SJSA1 (cell line): ENCODE results near the gene ANKH. TPM values are rescaled to one million over a fixed set of nuclear protein-coding genes. Genes with fewer than 3 reads are reported as not detected.

Experiments used
- DNase-seq, 2 experiments: peaks; one replicate each; pipeline ENCODE4 v3.0.0-alpha.2; 2015 to 2020; ENCODE audit warnings: low spot score in 2 of 2, low read depth in 1 of 2
- H3K27ac ChIP-seq: fragments of 250-450 bp; sonication (Bioruptor Pico); 2 replicates; pipeline ENCODE4 v1.5.1; 2020; ENCODE audit warnings: mild to moderate bottlenecking, moderate library complexity
- H3K27me3 ChIP-seq: fragments of 250-450 bp; sonication (Bioruptor Pico); replicated peaks from 2 replicates; pipeline ENCODE4 v1.5.1; 2020; ENCODE audit warnings: mild to moderate bottlenecking, moderate library complexity
- H3K36me3 ChIP-seq: fragments of 250-450 bp; sonication (Bioruptor Pico); 2 replicates; pipeline ENCODE4 v1.5.1; 2020; ENCODE audit warnings: mild to moderate bottlenecking
- H3K4me1 ChIP-seq: fragments of 250-450 bp; sonication (Bioruptor Pico); replicated peaks from 2 replicates; pipeline ENCODE4 v1.6.1; 2021; ENCODE audit warnings: mild to moderate bottlenecking
- H3K4me3 ChIP-seq: fragments of 250-450 bp; sonication (Bioruptor Pico); 2 replicates; pipeline ENCODE4 v1.5.1; 2020; ENCODE audit warnings: mild to moderate bottlenecking
- H3K9me3 ChIP-seq: fragments of 250-450 bp; sonication (Bioruptor Pico); replicated peaks from 2 replicates; pipeline ENCODE4 v1.5.1; 2020; ENCODE audit warnings: mild to moderate bottlenecking
- total RNA-seq: library from RNA; depleted of rRNA; stranded (reverse); fragments of >200 nt; shearing (Covaris generic); gene quantifications from 2 replicates; pipeline ENCODE4 v1.2.3, GENCODE V29; 2014

The ANKH gene
- total RNA-seq, 1 experiment from 2014 or later: 13.8 TPM

DNA sequence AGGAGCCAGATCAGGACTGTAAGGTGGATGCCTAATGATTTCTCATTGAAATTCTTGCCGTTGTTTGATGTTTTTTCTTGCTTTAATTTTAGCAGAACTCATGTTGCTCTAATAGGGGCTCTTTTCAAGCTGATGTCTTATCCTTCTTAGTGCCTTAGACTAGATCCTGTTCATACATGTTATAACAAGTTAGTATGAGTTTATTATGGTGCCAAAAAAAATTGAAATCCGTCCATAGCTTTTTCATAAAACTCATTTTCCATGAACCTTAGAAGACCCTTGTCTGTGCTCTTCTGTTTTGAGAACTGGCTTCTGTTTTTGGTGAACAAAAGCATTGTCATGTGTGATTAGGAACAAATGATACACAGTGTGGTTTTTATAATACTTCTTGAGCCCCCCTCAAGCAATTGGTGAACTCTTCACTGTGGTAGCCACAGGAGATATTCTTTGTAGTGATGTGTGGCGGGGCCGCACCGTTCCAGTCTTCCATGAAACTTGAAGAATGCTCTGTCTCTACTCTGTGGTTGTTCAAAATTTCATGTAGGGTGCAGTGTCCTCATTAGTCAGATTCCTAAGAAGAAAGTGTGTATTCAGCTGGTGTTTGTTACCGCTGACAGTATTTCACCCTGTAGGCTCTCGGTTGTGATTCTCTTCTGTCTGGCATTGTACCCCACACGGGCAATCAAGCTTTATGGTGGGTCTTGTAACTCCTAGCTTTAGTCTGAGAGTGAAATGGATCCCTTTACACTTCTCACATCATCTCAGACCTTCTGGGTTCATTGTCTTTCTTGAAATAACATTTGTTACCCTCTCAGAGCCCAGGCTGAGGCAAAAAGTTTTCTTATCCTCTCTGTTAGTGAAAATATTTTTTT, 196.4 kb downstream of the ANKH start:
- H3K27me3 ChIP-seq: no peaks in the 10 kb centered on the region
- H3K4me3 ChIP-seq: no peak overlapping the region
- H3K9me3 ChIP-seq: no peaks in the 10 kb centered on the region
- no peak for DNase-seq
- H3K4me1 ChIP-seq: peaks cover 3% of the 10 kb centered on the region; the same call in 1 of the 2 replicates
- H3K36me3 ChIP-seq: peaks cover 34% of the 10 kb centered on the region
- H3K27ac ChIP-seq: no peak overlapping the region

DNA sequence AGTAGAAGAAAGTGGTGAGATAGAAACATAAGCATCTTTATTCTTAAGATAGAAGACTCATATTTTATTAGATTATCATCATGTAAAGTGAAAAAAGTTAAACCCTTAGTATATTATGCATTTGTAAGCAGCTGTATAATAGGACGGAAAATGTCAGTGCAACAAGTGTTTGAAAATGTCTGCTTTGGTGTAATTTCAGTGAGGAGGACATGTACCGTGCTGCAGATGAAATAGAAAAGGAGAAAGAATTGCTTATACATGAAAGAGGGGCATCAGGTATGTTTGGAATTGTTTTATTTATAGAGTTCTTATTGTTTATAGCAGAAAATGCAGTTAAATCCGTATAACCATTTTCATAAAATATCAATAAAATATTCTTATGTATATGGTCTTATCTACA, 198.1 kb downstream of the ANKH start:
- peaks cover 3% of the 10 kb centered on the region; the same call in 1 of the 2 replicates for H3K4me1 ChIP-seq
- peaks cover 21% of the 10 kb centered on the region for H3K36me3 ChIP-seq
- DNase-seq: no peak
- H3K4me3 ChIP-seq: no peak overlapping the region
- no peaks in the 10 kb centered on the region for H3K27me3 ChIP-seq
- no peak overlapping the region for H3K27ac ChIP-seq
- no peaks in the 10 kb centered on the region for H3K9me3 ChIP-seq

DNA sequence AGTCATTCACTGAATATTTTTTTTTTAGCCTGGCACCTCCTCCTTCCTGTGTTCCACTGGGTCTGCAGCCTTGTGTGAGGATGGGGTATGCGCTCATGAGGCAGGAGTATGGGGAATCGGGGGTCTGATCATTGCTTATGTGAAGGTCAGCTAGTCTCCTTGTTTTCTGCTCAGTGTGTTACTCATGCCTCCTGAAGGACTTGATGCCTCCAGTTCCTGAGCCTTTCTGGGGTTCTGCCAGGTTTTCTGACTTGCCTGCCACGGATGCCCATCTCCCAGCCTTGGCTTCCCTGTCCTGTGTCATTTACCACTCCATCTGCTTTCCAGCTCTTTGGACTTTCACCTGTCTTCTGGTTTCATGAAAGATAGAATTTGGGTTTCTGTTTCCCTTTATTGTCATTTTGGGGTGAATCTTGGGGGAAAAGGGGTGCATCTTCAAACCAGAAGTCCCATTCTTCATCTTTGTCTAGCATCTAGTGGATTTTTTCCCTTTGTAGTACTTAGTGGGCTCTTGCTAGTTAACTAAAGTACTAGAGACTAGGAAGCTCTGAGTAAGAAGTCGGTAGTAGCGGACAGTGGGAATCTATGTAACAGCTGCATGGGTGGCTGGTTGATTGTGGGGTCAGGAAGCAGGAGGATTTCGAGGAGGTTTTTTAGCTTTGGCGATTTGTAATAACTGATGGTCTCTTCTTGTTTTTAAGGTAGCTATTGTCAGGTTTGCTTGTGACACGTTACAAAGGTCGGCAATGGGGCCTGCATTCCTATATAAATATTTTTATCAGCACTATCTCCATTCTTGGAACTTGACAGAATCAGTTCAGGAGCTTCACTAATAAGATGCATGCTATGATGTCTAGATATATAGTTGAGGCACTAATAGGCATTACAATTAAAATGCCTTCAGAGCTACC, 198.8 kb downstream of the ANKH start:
- no peak overlapping the region for H3K27ac ChIP-seq
- peaks cover 26% of the 10 kb centered on the region for H3K36me3 ChIP-seq
- H3K4me3 ChIP-seq: no peak overlapping the region
- H3K4me1 ChIP-seq: peaks cover 3% of the 10 kb centered on the region; the same call in 1 of the 2 replicates
- no peaks in the 10 kb centered on the region for H3K9me3 ChIP-seq
- DNase-seq: no peak
- no peaks in the 10 kb centered on the region for H3K27me3 ChIP-seq

- Histone ChIP-seq H3K4me3 (no peak overlapping the region), H3K27ac (no peak overlapping the region), H3K36me3 (peaks cover 27% of the 10 kb centered on the region), H3K4me1 (peaks cover 3% of the 10 kb centered on the region; the same call in 1 of the 2 replicates), H3K9me3 (no peaks in the 10 kb centered on the region), H3K27me3 (no peaks in the 10 kb centered on the region)
- no peak for DNase-seq
Observed at GRCh38 chr5:14672082-14672481, 199.5 kb downstream of the ANKH start.

GRCh38 chr5:14671414-14671813, 200.2 kb downstream of the ANKH start:
- Histone ChIP-seq H3K27ac (no peak overlapping the region), H3K27me3 (no peaks in the 10 kb centered on the region), H3K4me3 (no peak overlapping the region), H3K4me1 (peaks cover 3% of the 10 kb centered on the region; the same call in 1 of the 2 replicates), H3K36me3 (peaks cover 29% of the 10 kb centered on the region), H3K9me3 (no peaks in the 10 kb centered on the region)
- DNase-seq: no peak

- no peaks in the 10 kb centered on the region for H3K27me3 ChIP-seq
- DNase-seq: no peak
- no peak overlapping the region for H3K4me3 ChIP-seq
- no peak overlapping the region for H3K27ac ChIP-seq
- H3K4me1 ChIP-seq: peaks cover 11% of the 10 kb centered on the region
- H3K36me3 ChIP-seq: peaks cover 23% of the 10 kb centered on the region
- H3K9me3 ChIP-seq: no peaks in the 10 kb centered on the region
Observed at GRCh38 chr5:14669975-14670374, 201.6 kb downstream of the ANKH start.

GRCh38 chr5:14669415-14669814, 202.2 kb downstream of the ANKH start:
- Histone ChIP-seq H3K4me3 (no peak overlapping the region), H3K9me3 (no peaks in the 10 kb centered on the region), H3K36me3 (peaks cover 25% of the 10 kb centered on the region), H3K27ac (no peak overlapping the region), H3K27me3 (no peaks in the 10 kb centered on the region), H3K4me1 (peaks cover 11% of the 10 kb centered on the region)
- DNase-seq: no peak

- no peaks in the 10 kb centered on the region for H3K9me3 ChIP-seq
- no peak overlapping the region for H3K27ac ChIP-seq
- no peaks in the 10 kb centered on the region for H3K27me3 ChIP-seq
- H3K4me3 ChIP-seq: no peak overlapping the region
- H3K4me1 ChIP-seq: peaks cover 16% of the 10 kb centered on the region
- no peak for DNase-seq
- peaks cover 29% of the 10 kb centered on the region for H3K36me3 ChIP-seq
Observed at GRCh38 chr5:14668181-14668591, 203.4 kb downstream of the ANKH start.

DNA sequence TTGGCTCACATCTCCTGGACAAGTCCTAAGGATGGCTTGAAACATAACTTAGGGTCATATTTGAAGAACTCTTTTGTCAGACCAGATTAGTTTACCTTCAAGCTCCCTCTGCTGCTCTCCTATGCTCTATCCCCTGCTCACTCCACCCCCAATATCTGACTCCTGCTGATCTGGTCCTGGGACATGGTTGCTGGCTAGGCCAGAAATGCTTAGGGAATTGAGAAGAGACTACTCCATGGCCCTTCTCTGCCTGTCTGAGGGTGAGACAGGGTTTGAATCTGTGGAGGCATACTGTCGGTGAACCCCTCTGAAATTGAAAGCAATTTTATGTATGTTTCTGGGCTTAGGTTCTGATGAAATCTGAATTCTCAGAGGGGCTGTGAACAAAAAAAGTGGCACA, 203.8 kb downstream of the ANKH start:
- no peak overlapping the region for H3K27ac ChIP-seq
- peaks cover 29% of the 10 kb centered on the region for H3K36me3 ChIP-seq
- no peak for DNase-seq
- no peaks in the 10 kb centered on the region for H3K9me3 ChIP-seq
- no peaks in the 10 kb centered on the region for H3K27me3 ChIP-seq
- no peak overlapping the region for H3K4me3 ChIP-seq
- H3K4me1 ChIP-seq: peaks cover 18% of the 10 kb centered on the region

DNA sequence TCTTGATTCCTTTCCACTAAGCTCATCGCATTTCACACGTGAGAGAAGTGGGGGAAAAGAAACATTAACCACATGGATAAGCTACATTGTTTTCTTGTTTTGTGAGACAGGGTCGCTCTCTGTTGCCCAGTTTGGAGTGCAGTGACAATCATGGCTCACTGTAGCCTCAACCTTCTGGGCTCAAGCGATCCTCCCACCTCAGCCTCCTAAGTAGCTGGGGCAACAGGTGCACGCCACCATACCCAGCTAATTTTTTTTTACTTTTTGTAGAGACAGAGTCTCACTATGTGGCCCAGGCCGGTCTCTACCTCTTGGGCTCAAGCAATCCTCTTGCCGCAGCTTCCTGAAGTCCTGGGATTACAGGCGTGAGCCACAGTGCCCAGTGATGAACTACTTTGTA, 204.3 kb downstream of the ANKH start:
- H3K4me3 ChIP-seq: no peak overlapping the region
- no peak for DNase-seq
- H3K9me3 ChIP-seq: no peaks in the 10 kb centered on the region
- H3K36me3 ChIP-seq: peaks cover 29% of the 10 kb centered on the region
- peaks cover 18% of the 10 kb centered on the region for H3K4me1 ChIP-seq
- H3K27ac ChIP-seq: no peak overlapping the region
- no peaks in the 10 kb centered on the region for H3K27me3 ChIP-seq

GRCh38 chr5:14666357-14666756, 205.2 kb downstream of the ANKH start:
- DNase-seq: no peak
- Histone ChIP-seq H3K9me3 (no peaks in the 10 kb centered on the region), H3K36me3 (peaks cover 26% of the 10 kb centered on the region), H3K27ac (no peak overlapping the region), H3K4me3 (no peak overlapping the region), H3K4me1 (peaks cover 18% of the 10 kb centered on the region), H3K27me3 (no peaks in the 10 kb centered on the region)

GRCh38 chr5:14665949-14666348, 205.6 kb downstream of the ANKH start:
- DNase-seq: no peak
- Histone ChIP-seq H3K27me3 (no peaks in the 10 kb centered on the region), H3K4me1 (peaks cover 17% of the 10 kb centered on the region), H3K4me3 (peak overlapping the region; percentile 97), H3K36me3 (peaks cover 26% of the 10 kb centered on the region), H3K27ac (no peak overlapping the region), H3K9me3 (no peaks in the 10 kb centered on the region)

- peak overlapping the region; percentile 50 for H3K27ac ChIP-seq
- peaks cover 15% of the 10 kb centered on the region for H3K4me1 ChIP-seq
- peaks cover 26% of the 10 kb centered on the region for H3K36me3 ChIP-seq
- DNase-seq: peak in 1 of 2 experiments; percentile 57
- H3K4me3 ChIP-seq: peak overlapping the region; percentile 97
- no peaks in the 10 kb centered on the region for H3K27me3 ChIP-seq
- no peaks in the 10 kb centered on the region for H3K9me3 ChIP-seq
Observed at GRCh38 chr5:14665101-14665822, 206.3 kb downstream of the ANKH start.
